OCI-LY3 (cell line): ENCODE measurements around the gene IFT88.

Experiments
- H2AFZ ChIP-seq: fragments of 200-600, 300-600 bp; shearing (Covaris generic); 2 replicates; pipeline ENCODE4 v1.6.0; 2014; ENCODE audit warnings: antibody characterized with exemption, low read depth, low read length
- H3K27ac ChIP-seq: fragments of 200-600, 300-600 bp; sonication (generic); 2 replicates; pipeline ENCODE4 v1.5.1; 2014; ENCODE audit warnings: mild to moderate bottlenecking, low read length, moderate library complexity, mixed read lengths
- H3K27me3 ChIP-seq: fragments of 200-600, 300-600 bp; sonication (generic); 2 replicates; pipeline ENCODE4 v1.6.1; 2014; ENCODE audit warnings: low read depth, low read length, mixed read lengths
- H3K36me3 ChIP-seq: fragments of 200-600, 300-600 bp; sonication (generic); replicated peaks from 2 replicates; pipeline ENCODE3; 2014; ENCODE audit warnings: low read depth, low read length, mixed read lengths
- H3K4me1 ChIP-seq: fragments of 300-600, 200-600 bp; sonication (generic); 2 replicates; pipeline ENCODE4 v1.6.1; 2014; ENCODE audit warnings: low read length, mixed read lengths
- H3K4me2 ChIP-seq: fragments of 200-600, 300-600 bp; sonication (generic); 2 replicates; pipeline ENCODE4 v1.6.1; 2014; ENCODE audit warnings: low read length, mixed read lengths
- H3K4me3 ChIP-seq: fragments of 300-600, 200-600 bp; sonication (generic); 2 replicates; pipeline ENCODE4 v1.5.1; 2014; ENCODE audit warnings: antibody characterized with exemption, mild to moderate bottlenecking, low read length, moderate library complexity
- H3K79me2 ChIP-seq: fragments of 300-600, 200-600 bp; shearing (Covaris generic); 2 replicates; pipeline ENCODE4 v1.6.1; 2014; ENCODE audit warnings: mild to moderate bottlenecking, low read length, mixed read lengths
- H3K9ac ChIP-seq: fragments of 300-600, 200-600 bp; shearing (Covaris generic); 2 replicates; pipeline ENCODE4 v1.6.0; 2014; ENCODE audit warnings: mild to moderate bottlenecking, low read length, moderate library complexity
- H3K9me3 ChIP-seq: fragments of 200-600, 300-600 bp; shearing (Covaris generic); 2 replicates; pipeline ENCODE4 v1.6.1; 2014; ENCODE audit warnings: low read length, mixed read lengths; ENCODE audit not compliant: insufficient read depth
- H4K20me1 ChIP-seq: fragments of 200-600, 300-600 bp; sonication (generic); 2 replicates; pipeline ENCODE4 v1.6.1; 2016; ENCODE audit warnings: low read length, mixed read lengths; ENCODE audit not compliant: insufficient read depth
- CTCF ChIP-seq: fragments of 200-600, 300-600 bp; sonication (generic); IDR thresholded peaks from 2 replicates; pipeline ENCODE4 v1.5.1; 2014; ENCODE audit warnings: antibody characterized with exemption, low read length, low read depth
- EZH2phosphoT487 ChIP-seq: fragments of 200-600 bp; shearing (Covaris generic); IDR thresholded peaks from 2 replicates; pipeline ENCODE4 v1.6.1; 2018; ENCODE audit warnings: antibody characterized with exemption, mixed run types, low read depth

IFT88 gene

GRCh38 chr13:20699715-20700114, 132.8 kb downstream of the IFT88 start:
- no peaks in the 10 kb centered on the region for H3K36me3 ChIP-seq
- H3K27ac ChIP-seq = no peak overlapping the region
- no peak overlapping the region for H3K4me3 ChIP-seq
- H4K20me1 ChIP-seq = no peaks in the 10 kb centered on the region
- H3K79me2 ChIP-seq = no peaks in the 10 kb centered on the region
- H3K4me2 ChIP-seq = no peak overlapping the region
- TF ChIP-seq CTCF = no peak
- TF ChIP-seq EZH2phosphoT487 = no peak
- H3K9me3 ChIP-seq = no peaks in the 10 kb centered on the region
- H2AFZ ChIP-seq = no peak overlapping the region
- H3K27me3 ChIP-seq = no peaks in the 10 kb centered on the region
- H3K9ac ChIP-seq = no peak overlapping the region
- peaks cover 13% of the 10 kb centered on the region for H3K4me1 ChIP-seq

- no peak overlapping the region for H3K9ac ChIP-seq
- H3K9me3 ChIP-seq = no peaks in the 10 kb centered on the region
- no peaks in the 10 kb centered on the region for H3K79me2 ChIP-seq
- peaks cover 13% of the 10 kb centered on the region for H3K4me1 ChIP-seq
- no peak overlapping the region for H3K27ac ChIP-seq
- no peak for TF ChIP-seq CTCF
- TF ChIP-seq EZH2phosphoT487 = no peak
- no peaks in the 10 kb centered on the region for H3K36me3 ChIP-seq
- H3K4me3 ChIP-seq = no peak overlapping the region
- H3K4me2 ChIP-seq = no peak overlapping the region
- H4K20me1 ChIP-seq = no peaks in the 10 kb centered on the region
- no peak overlapping the region for H2AFZ ChIP-seq
- H3K27me3 ChIP-seq = no peaks in the 10 kb centered on the region
Measured at GRCh38 chr13:20700288-20700687, 133.3 kb downstream of the IFT88 start.

- Histone ChIP-seq H3K4me2 (peak overlapping the region; percentile 81), H3K4me1 (peaks cover 13% of the 10 kb centered on the region), H3K27me3 (no peaks in the 10 kb centered on the region), H3K9me3 (no peaks in the 10 kb centered on the region), H2AFZ (no peak overlapping the region), H4K20me1 (no peaks in the 10 kb centered on the region), H3K9ac (no peak overlapping the region), H3K79me2 (no peaks in the 10 kb centered on the region), H3K4me3 (no peak overlapping the region), H3K36me3 (no peaks in the 10 kb centered on the region), H3K27ac (no peak overlapping the region)
- TF ChIP-seq CTCF (no peak), EZH2phosphoT487 (no peak)
Measured at GRCh38 chr13:20701461-20701860, 134.5 kb downstream of the IFT88 start.

- H3K27me3 ChIP-seq = no peaks in the 10 kb centered on the region
- no peak overlapping the region for H3K27ac ChIP-seq
- H2AFZ ChIP-seq = peak overlapping the region; percentile 89
- no peaks in the 10 kb centered on the region for H4K20me1 ChIP-seq
- peak overlapping the region; percentile 79 for H3K9ac ChIP-seq
- H3K4me2 ChIP-seq = peak overlapping the region; percentile 81
- TF ChIP-seq CTCF (no peak), EZH2phosphoT487 (no peak)
- H3K79me2 ChIP-seq = no peaks in the 10 kb centered on the region
- peaks cover 13% of the 10 kb centered on the region for H3K4me1 ChIP-seq
- no peaks in the 10 kb centered on the region for H3K9me3 ChIP-seq
- peak overlapping the region; percentile 92 for H3K4me3 ChIP-seq
- no peaks in the 10 kb centered on the region for H3K36me3 ChIP-seq
Measured at GRCh38 chr13:20702530-20702914, 135.6 kb downstream of the IFT88 start.
